Smooth muscle cell (in vitro differentiated cells): ENCODE results near the gene MAT1A. TPM values are rescaled to one million over a fixed set of nuclear protein-coding genes. Genes with fewer than 3 reads are reported as not detected.

Experiments used
- DNase-seq: peaks from one replicate; lab custom pipeline; 2025; ENCODE audit not compliant: unreplicated experiment; lab: John Stamatoyannopoulos, UW
- H2AFZ ChIP-seq: fragments of 200-600 bp; sonication (generic); 2 replicates; pipeline ENCODE4 v1.6.0; 2016; ENCODE audit warnings: antibody characterized with exemption, low read depth, mild to moderate bottlenecking
- H3F3A ChIP-seq: fragments of 200-600 bp; sonication (generic); 2 replicates; pipeline ENCODE4 v1.6.0; 2017; ENCODE audit warnings: antibody characterized with exemption, low read depth
- H3K27ac ChIP-seq: fragments of 200-600 bp; sonication (generic); 2 replicates; pipeline ENCODE4 v1.5.1; 2016; ENCODE audit warnings: low read depth, mild to moderate bottlenecking
- H3K27me3 ChIP-seq: fragments of 200-600 bp; sonication (generic); 2 replicates; pipeline ENCODE4 v1.6.1; 2016; ENCODE audit warnings: low read depth, mild to moderate bottlenecking
- H3K36me3 ChIP-seq: fragments of 200-600 bp; sonication (generic); 2 replicates; pipeline ENCODE4 v1.5.1; 2016; ENCODE audit warnings: low read depth
- H3K4me1 ChIP-seq: fragments of 200-600 bp; sonication (generic); 2 replicates; pipeline ENCODE4 v1.5.1; 2016; ENCODE audit warnings: low read depth
- H3K4me2 ChIP-seq: fragments of 200-600 bp; sonication (generic); 2 replicates; pipeline ENCODE4 v1.6.0; 2016; ENCODE audit warnings: mild to moderate bottlenecking
- H3K4me3 ChIP-seq: fragments of 200-600 bp; sonication (generic); 2 replicates; pipeline ENCODE4 v1.5.1; 2016; ENCODE audit warnings: mild to moderate bottlenecking
- H3K79me2 ChIP-seq: fragments of 200-600 bp; sonication (generic); 2 replicates; pipeline ENCODE4 v1.6.0; 2016; ENCODE audit warnings: low read depth, mild to moderate bottlenecking
- H3K9ac ChIP-seq: fragments of 200-600 bp; sonication (generic); 2 replicates; pipeline ENCODE4 v1.6.0; 2016; ENCODE audit warnings: low read depth
- H3K9me3 ChIP-seq: fragments of 200-600 bp; sonication (generic); replicated peaks from 2 replicates; pipeline ENCODE4 v1.5.1; 2016; ENCODE audit warnings: low read depth
- H4K20me1 ChIP-seq: fragments of 200-600 bp; sonication (generic); 2 replicates; pipeline ENCODE4 v1.6.0; 2016; ENCODE audit warnings: low read depth
- CTCF ChIP-seq: fragments of 200-600 bp; sonication (generic); IDR thresholded peaks from 2 replicates; pipeline ENCODE4 v1.5.1; 2017; ENCODE audit warnings: borderline replicate concordance, mild to moderate bottlenecking, antibody characterized with exemption; ENCODE audit not compliant: insufficient read depth, poor library complexity, severe bottlenecking
- WGBS: methylation state at CpG from one replicate; pipeline ENCODE4 v1.1.7; 2016; ENCODE audit warnings: low lambda C conversion rate; 5-methylcytosine and 5-hydroxymethylcytosine counted together
- polyA plus RNA-seq: library from polyadenylated mRNA; unstranded; fragments of >200 nt; fragmentation: Nextera tagmentation; extraction: Ambion mirVana; gene quantifications from 2 replicates; pipeline ENCODE4 v1.2.1, GENCODE V29; 2016
- total RNA-seq: library from RNA; depleted of rRNA; stranded (reverse); fragments of >200 nt; gene quantifications from 2 replicates; pipeline ENCODE4 v1.2.3, GENCODE V29; 2014

The MAT1A gene
- total and polyA plus RNA-seq, 2 experiments from 2014 or later, result 0.09 TPM; not detected in 1

- H3K4me1 ChIP-seq, result no peaks in the 10 kb centered on the region
- no peaks in the 10 kb centered on the region for H3K9me3 ChIP-seq
- H3K9ac ChIP-seq, result no peak overlapping the region
- no peaks in the 10 kb centered on the region for H3K79me2 ChIP-seq
- no peak overlapping the region for H3K4me2 ChIP-seq
- WGBS, result 99% methylated on average over 6 of the region's 6 CpGs
- no peak overlapping the region for H3K27ac ChIP-seq
- H3F3A ChIP-seq, result no peaks in the 10 kb centered on the region
- no peak overlapping the region for H3K4me3 ChIP-seq
- DNase-seq, result no peak
- no peak overlapping the region for H2AFZ ChIP-seq
- no peak for TF ChIP-seq CTCF
- H3K27me3 ChIP-seq, result no peaks in the 10 kb centered on the region
- no peaks in the 10 kb centered on the region for H4K20me1 ChIP-seq
- no peaks in the 10 kb centered on the region for H3K36me3 ChIP-seq
Observed at GRCh38 chr10:80281292-80281691, 8.2 kb downstream of the MAT1A start.

- no peak overlapping the region for H3K9ac ChIP-seq
- no peaks in the 10 kb centered on the region for H3K27me3 ChIP-seq
- no peaks in the 10 kb centered on the region for H3K79me2 ChIP-seq
- no peak overlapping the region for H3K4me2 ChIP-seq
- no peak overlapping the region for H2AFZ ChIP-seq
- no peak for TF ChIP-seq CTCF
- H3K27ac ChIP-seq, result no peak overlapping the region
- no peak overlapping the region for H3K4me3 ChIP-seq
- no peaks in the 10 kb centered on the region for H3K9me3 ChIP-seq
- WGBS, result 94% methylated on average over 23 of the region's 23 CpGs
- H3K4me1 ChIP-seq, result no peaks in the 10 kb centered on the region
- DNase-seq, result no peak
- H3F3A ChIP-seq, result no peaks in the 10 kb centered on the region
- no peaks in the 10 kb centered on the region for H3K36me3 ChIP-seq
- H4K20me1 ChIP-seq, result no peaks in the 10 kb centered on the region
Observed at GRCh38 chr10:80280071-80280800, 9.2 kb downstream of the MAT1A start.

GRCh38 chr10:80279146-80279545 lies 10.3 kb downstream of the MAT1A start:
- DNase-seq, result no peak
- H3K36me3 ChIP-seq, result no peaks in the 10 kb centered on the region
- H3F3A ChIP-seq, result no peaks in the 10 kb centered on the region
- WGBS, result 96% methylated on average over 5 of the region's 5 CpGs
- H3K27ac ChIP-seq, result no peak overlapping the region
- H3K9me3 ChIP-seq, result no peaks in the 10 kb centered on the region
- no peak for TF ChIP-seq CTCF
- no peak overlapping the region for H3K9ac ChIP-seq
- H2AFZ ChIP-seq, result no peak overlapping the region
- no peak overlapping the region for H3K4me2 ChIP-seq
- no peaks in the 10 kb centered on the region for H4K20me1 ChIP-seq
- H3K27me3 ChIP-seq, result no peaks in the 10 kb centered on the region
- no peak overlapping the region for H3K4me3 ChIP-seq
- no peaks in the 10 kb centered on the region for H3K4me1 ChIP-seq
- H3K79me2 ChIP-seq, result no peaks in the 10 kb centered on the region

- Histone ChIP-seq H3K27ac (no peak overlapping the region), H3K9ac (no peak overlapping the region), H3K4me2 (no peak overlapping the region), H3K4me1 (no peaks in the 10 kb centered on the region), H3K9me3 (no peaks in the 10 kb centered on the region), H3K79me2 (no peaks in the 10 kb centered on the region), H2AFZ (no peak overlapping the region), H3F3A (no peaks in the 10 kb centered on the region), H3K27me3 (no peaks in the 10 kb centered on the region), H4K20me1 (no peaks in the 10 kb centered on the region), H3K4me3 (no peak overlapping the region), H3K36me3 (no peaks in the 10 kb centered on the region)
- no peak for DNase-seq
- no peak for TF ChIP-seq CTCF
- WGBS, result 98% methylated on average over 5 of the region's 5 CpGs
Observed at GRCh38 chr10:80278480-80278879, 11.0 kb downstream of the MAT1A start.
